Kidney (tissue), 22 donors: ENCODE results near the gene UBE2G2. TPM values are rescaled to one million over a fixed set of nuclear protein-coding genes. Genes with fewer than 3 reads are reported as not detected.

Experiments
- DNase-seq, 5 donors: peaks; one replicate each; pipeline ENCODE4 v3.0.0-alpha.2; 2013 to 2020
- FAIRE-seq: peaks from 2 replicates; lab custom pipeline; 2012; peaks lifted over from hg19 to GRCh38; lab: Jason Lieb, UNC
- H3K27ac ChIP-seq, 2 donors: one replicate each; pipeline ENCODE4 v1.7.0; 2013; ENCODE audit warnings: low read depth in 2 of 2, low read length in 2 of 2, inconsistent platforms in 1 of 2
- H3K27me3 ChIP-seq: one replicate; pipeline ENCODE4 v1.7.1; 2013; ENCODE audit warnings: low read length, inconsistent platforms; ENCODE audit not compliant: control insufficient read depth, insufficient read depth
- H3K36me3 ChIP-seq, 3 donors: one replicate each; pipeline versions ENCODE4 v1.7.0 to v1.7.1; 2013; ENCODE audit warnings: low read length in 3 of 3, control low read depth in 1 of 3, inconsistent platforms in 1 of 3; ENCODE audit not compliant: insufficient read depth in 3 of 3, control insufficient read depth in 2 of 3
- H3K4me1 ChIP-seq, 3 donors: one replicate each; pipeline versions ENCODE4 v1.7.0 to v1.7.1; 2013; ENCODE audit warnings: low read length in 3 of 3, inconsistent platforms in 1 of 3, low read depth in 1 of 3; ENCODE audit not compliant: control insufficient read depth in 2 of 3, insufficient read depth in 2 of 3
- H3K4me3 ChIP-seq, 3 donors: one replicate each; pipeline versions ENCODE4 v1.7.0 to v1.8.1; 2013; ENCODE audit warnings: low read length in 3 of 3, control low read depth in 1 of 3, inconsistent platforms in 1 of 3
- H3K9ac ChIP-seq, 3 donors: one replicate each; pipeline versions ENCODE4 v1.7.0 to v1.7.1; 2013; ENCODE audit warnings: low read length in 3 of 3, control low read depth in 1 of 3, inconsistent platforms in 1 of 3
- H3K9me3 ChIP-seq, 3 donors: one replicate each; pipeline versions ENCODE4 v1.7.0 to v1.7.1; 2013; ENCODE audit warnings: low read length in 3 of 3, control low read depth in 1 of 3, inconsistent platforms in 1 of 3; ENCODE audit not compliant: control insufficient read depth in 2 of 3, insufficient read depth in 1 of 3
- intact Hi-C: fragments of 100-400 bp; cut with DNase I; formaldehyde crosslinking; loops from one replicate; pipeline ENCODE4 v1.11.1; 2022
- long read RNA-seq, 10 donors: library from polyadenylated mRNA in 1 of 10; unstranded in 1 of 10; transcript quantifications; one replicate each; pipeline ENCODE4 v2.0.0 and lab custom pipeline, GENCODE V29; 2021 to 2026
- polyA plus RNA-seq: library from polyadenylated mRNA; stranded (reverse); fragments of 350-450 nt; fragmentation: Illumina TruSeq; extraction: RNeasy Lipid Tissue Mini Kit (QIAGEN cat#74804); gene quantifications from one replicate; pipeline ENCODE4 v1.2.3, GENCODE V29; 2014; ENCODE audit warnings: low read depth, low replicate concordance; ENCODE audit not compliant: insufficient read depth
- total RNA-seq: library from RNA; stranded (reverse); fragmentation: NEBNext Ultra II Directional; extraction: Animal tissue kit (Norgen Biotek cat#: 25700); gene quantifications from one replicate; pipeline ENCODE4 v1.2.1, GENCODE V29; 2021
- TF ChIP-seq, protein P1 (sequence below): IDR thresholded peaks from 3 replicates; pipeline ENCODE4 v1.5.1; 2012; ENCODE audit warnings: mild to moderate bottlenecking, moderate library complexity, borderline replicate concordance; ENCODE audit not compliant: insufficient read depth; ENCODE audit errors: extremely low read depth
- donor health status: control.
- donor health status: control.
- donor health status: control.
- donor health status: control.
- donor health status: control.
- donor health status: DM: yes; HTN: yes; CAD: no.
- donor health status: Normal renal cell carcinoma (clear cell type).

Gene UBE2G2, protein sequence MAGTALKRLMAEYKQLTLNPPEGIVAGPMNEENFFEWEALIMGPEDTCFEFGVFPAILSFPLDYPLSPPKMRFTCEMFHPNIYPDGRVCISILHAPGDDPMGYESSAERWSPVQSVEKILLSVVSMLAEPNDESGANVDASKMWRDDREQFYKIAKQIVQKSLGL
- total RNA-seq (86.0 TPM), polyA plus RNA-seq (39.4 TPM)
- long read RNA-seq, donor 1, full-length matches to known transcripts: 20 of 20 reads
- long read RNA-seq, donor 1, partial matches to known transcripts: 0 of 20 reads
- long read RNA-seq, donor 1, other reads (novel, unspliced or antisense): 0 of 20 reads
- long read RNA-seq, donor 2, full-length matches to known transcripts: 22 of 22 reads
- long read RNA-seq, donor 2, partial matches to known transcripts: 0 of 22 reads
- long read RNA-seq, donor 2, other reads (novel, unspliced or antisense): 0 of 22 reads
- long read RNA-seq, donor 3, full-length matches to known transcripts: 28 of 28 reads
- long read RNA-seq, donor 3, partial matches to known transcripts: 0 of 28 reads
- long read RNA-seq, donor 3, other reads (novel, unspliced or antisense): 0 of 28 reads
- long read RNA-seq, donor 4, full-length matches to known transcripts: 16 of 16 reads
- long read RNA-seq, donor 4, partial matches to known transcripts: 0 of 16 reads
- long read RNA-seq, donor 4, other reads (novel, unspliced or antisense): 0 of 16 reads
- long read RNA-seq, donor 5, full-length matches to known transcripts: 1 of 1 reads
- long read RNA-seq, donor 5, partial matches to known transcripts: 0 of 1 reads
- long read RNA-seq, donor 5, other reads (novel, unspliced or antisense): 0 of 1 reads
- long read RNA-seq, donor 6, partial matches to known transcripts: 0 of 2 reads
- long read RNA-seq, donor 6, other reads (novel, unspliced or antisense): 0 of 2 reads
- long read RNA-seq, donor 7, full-length matches to known transcripts: 23 of 75 reads
- long read RNA-seq, donor 7, partial matches to known transcripts: 3 of 75 reads
- long read RNA-seq, donor 7, other reads (novel, unspliced or antisense): 49 of 75 reads
- long read RNA-seq, donor 8, full-length matches to known transcripts: 10 of 10 reads
- long read RNA-seq, donor 8, partial matches to known transcripts: 0 of 10 reads
- long read RNA-seq, donor 8, other reads (novel, unspliced or antisense): 0 of 10 reads
- long read RNA-seq, donor 9, full-length matches to known transcripts: 6 of 6 reads
- long read RNA-seq, donor 9, partial matches to known transcripts: 0 of 6 reads
- long read RNA-seq, donor 9, other reads (novel, unspliced or antisense): 0 of 6 reads
- long read RNA-seq, donor 10, full-length matches to known transcripts: 20 of 20 reads
- long read RNA-seq, donor 10, partial matches to known transcripts: 0 of 20 reads
- long read RNA-seq, donor 10, other reads (novel, unspliced or antisense): 0 of 20 reads

DNA sequence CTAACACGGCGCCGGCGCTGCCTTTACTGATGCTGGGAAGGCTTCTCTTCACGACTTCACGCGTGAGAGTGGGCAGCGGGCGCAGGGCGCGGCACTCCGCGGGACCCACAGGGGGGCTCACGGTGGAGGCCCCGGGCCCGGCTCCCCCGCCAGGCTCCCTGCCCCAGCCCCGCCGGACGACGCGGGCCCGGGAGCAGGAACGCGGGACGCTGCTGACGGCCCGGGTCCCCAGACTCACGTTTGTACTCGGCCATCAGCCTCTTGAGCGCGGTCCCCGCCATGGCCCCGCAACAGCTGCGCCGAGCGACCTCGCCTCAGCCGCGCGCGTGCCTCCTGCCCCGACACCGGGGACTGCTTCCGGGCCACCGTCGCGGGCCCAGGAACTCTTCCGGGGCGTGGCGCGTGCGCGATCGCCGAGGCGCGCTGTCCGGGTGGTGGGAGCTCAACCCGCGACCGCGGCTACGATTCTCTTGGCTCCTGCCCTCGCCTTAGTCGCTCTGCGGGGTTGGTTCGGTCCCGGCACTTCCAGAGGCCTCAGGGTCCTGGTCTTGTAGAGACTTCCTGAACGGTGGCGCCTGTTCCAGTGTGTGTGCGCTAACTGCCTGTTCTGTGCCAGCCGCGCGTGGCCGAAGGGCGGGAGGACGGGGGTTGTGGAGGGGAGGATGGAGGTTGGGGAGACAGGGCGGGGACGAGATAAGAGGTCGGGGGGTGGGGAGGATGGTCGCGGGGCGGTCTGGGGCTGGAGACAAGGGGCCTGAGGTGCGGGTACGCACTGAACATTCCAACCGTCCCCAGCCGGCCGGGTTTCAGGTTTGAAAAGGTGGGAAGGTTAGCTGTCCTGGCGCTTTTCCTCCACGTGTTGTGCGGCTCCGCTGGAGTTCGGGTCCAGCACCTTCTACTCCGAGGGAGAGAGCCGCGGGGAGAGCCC lies at the start of gene UBE2G2:
UBE2G2 (minus strand) TSS at position 353 of the 928 bp plus-strand sequence; CDS start at position 281, 72 bp downstream.
- H3K27me3 ChIP-seq: no peaks in the 10 kb centered on the region
- peaks cover 0 to 22% (median 14%) of the 10 kb centered on the region in 3 donors for H3K4me1 ChIP-seq
- intact Hi-C loops: no loop called here
- no peaks in the 10 kb centered on the region for H3K9me3 ChIP-seq
- peaks cover 0 to 28% (median 7%) of the 10 kb centered on the region in 3 donors for H3K36me3 ChIP-seq
- peak within 1 kb of the TSS; percentile 85 to 93 (median 89) for H3K4me3 ChIP-seq
- TF ChIP-seq, protein P1, sequence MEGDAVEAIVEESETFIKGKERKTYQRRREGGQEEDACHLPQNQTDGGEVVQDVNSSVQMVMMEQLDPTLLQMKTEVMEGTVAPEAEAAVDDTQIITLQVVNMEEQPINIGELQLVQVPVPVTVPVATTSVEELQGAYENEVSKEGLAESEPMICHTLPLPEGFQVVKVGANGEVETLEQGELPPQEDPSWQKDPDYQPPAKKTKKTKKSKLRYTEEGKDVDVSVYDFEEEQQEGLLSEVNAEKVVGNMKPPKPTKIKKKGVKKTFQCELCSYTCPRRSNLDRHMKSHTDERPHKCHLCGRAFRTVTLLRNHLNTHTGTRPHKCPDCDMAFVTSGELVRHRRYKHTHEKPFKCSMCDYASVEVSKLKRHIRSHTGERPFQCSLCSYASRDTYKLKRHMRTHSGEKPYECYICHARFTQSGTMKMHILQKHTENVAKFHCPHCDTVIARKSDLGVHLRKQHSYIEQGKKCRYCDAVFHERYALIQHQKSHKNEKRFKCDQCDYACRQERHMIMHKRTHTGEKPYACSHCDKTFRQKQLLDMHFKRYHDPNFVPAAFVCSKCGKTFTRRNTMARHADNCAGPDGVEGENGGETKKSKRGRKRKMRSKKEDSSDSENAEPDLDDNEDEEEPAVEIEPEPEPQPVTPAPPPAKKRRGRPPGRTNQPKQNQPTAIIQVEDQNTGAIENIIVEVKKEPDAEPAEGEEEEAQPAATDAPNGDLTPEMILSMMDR: no peak
- peak within 1 kb of the TSS; percentile 24 to 64 for H3K27ac ChIP-seq
- FAIRE-seq (no peak), DNase-seq (peak; percentile 85 to 93 (median 90))
- peak within 1 kb of the TSS; percentile 10 to 56 (median 43) for H3K9ac ChIP-seq

DNA sequence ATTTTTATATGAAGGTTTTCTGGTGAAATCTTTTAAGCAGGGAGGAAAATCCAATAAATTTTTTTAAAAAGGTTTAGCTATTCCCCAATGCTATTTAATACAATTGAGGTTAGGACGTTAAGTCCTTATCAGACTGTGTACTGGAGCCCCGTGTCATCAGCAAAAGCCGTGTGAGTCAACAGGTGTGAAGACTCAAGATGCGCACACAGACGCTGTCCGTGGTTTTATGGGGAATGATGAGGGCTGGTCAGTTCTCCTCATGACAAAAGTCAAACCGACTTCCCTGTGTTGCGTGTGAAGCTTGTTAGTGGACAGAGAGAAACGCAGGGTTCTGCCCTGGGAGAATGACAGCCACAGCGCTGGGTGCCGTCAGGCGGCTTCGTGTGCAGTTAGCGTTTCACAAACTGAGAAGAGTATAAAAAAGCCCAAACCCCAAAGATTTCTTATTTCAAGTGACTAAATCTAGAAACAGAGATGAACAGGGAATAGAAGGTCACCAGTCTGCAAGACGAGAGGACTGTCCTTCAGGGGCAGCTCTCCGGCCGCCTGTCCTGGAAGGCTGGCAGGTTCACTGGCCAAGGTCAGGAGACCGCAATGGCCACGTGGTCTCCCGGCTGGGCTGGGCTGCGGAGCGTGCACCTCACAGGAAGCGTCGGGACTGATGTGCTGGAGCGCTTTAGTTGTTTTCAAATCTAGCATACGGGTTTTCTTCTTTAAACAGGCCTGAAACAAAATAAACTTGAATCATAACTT lies 49.5 kb upstream of the UBE2G2 start:
- peaks cover 0 to 44% (median 27%) of the 10 kb centered on the region in 3 donors for H3K36me3 ChIP-seq
- TF ChIP-seq, protein P1: no peak

More for the DNA sequence above, 49.5 kb upstream of the UBE2G2 start:
- H3K27ac ChIP-seq: no peak overlapping the region
- H3K4me3 ChIP-seq: no peak overlapping the region
- H3K4me1 ChIP-seq: peaks cover 0 to 18% (median 17%) of the 10 kb centered on the region in 3 donors
- H3K9ac ChIP-seq: no peak overlapping the region
- intact Hi-C loops: no loop called here
- no peaks in the 10 kb centered on the region for H3K27me3 ChIP-seq
- H3K9me3 ChIP-seq: no peaks in the 10 kb centered on the region
- DNase-seq (peak in 1 of 5 donors; percentile 69), FAIRE-seq (no peak)
